ENCODE data around the gene HNF1A.
A peak's percentile ranks its signal among the peaks of the same experiment; 100 is the strongest.

Gene HNF1A

DNA sequence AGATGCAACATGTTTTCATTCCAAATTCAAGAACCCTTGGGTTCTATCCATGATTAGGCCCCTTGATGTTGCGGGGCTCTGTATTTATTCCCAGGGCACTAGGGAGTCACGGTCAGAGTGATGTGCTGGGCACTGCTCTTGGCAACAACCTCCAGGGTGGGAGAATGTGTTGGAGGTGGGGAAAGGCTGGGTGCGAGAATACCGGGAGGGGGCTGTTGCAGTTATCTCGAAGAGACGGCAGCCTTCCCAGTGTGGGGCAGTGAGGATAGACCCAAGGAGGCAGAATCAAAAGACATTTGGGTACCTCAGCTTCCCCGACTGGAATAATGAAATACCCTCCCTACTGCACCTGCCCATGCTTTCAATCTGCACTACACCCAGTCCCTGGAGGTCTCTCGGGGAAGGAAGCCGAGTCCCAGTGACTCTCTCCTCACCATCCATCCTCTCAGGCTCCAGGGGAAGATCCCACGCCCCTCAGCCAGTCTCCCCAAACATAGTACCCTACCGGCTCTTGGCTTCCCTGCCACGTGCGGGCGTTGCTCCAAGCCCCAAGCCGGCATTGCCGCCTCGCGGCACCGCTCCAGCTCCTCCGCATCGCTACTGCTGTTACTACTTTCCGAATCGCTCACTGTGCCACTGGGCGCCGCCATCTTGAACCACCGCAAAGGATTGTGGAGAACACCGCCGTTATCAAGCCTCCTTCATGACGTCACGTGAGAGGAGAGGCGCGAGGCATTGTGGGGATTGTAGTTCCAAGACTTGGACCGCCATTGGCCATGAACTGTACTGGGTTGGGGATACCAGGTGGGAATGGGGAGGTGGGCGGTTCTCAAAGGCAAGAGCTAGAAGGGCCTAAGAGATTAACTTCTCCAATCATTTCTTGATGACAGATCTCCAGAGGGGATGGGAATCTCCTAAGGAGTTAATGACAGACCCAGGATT is 37.8 kb downstream of the HNF1A start, which contains the start of gene C12orf43:
Gene C12orf43 (minus strand): TSS at position 663 of the 942 bp plus-strand sequence. CDS start 13 bp downstream, at position 650.
- H3K9ac ChIP-seq, result no peak within 1 kb of the TSS
- peaks cover 11% of the 10 kb centered on the region for H3K79me2 ChIP-seq
- no peaks in the 10 kb centered on the region for H3K9me3 ChIP-seq (ENCODE audit: control insufficient read depth, low read length)
- TF ChIP-seq, protein P1, sequence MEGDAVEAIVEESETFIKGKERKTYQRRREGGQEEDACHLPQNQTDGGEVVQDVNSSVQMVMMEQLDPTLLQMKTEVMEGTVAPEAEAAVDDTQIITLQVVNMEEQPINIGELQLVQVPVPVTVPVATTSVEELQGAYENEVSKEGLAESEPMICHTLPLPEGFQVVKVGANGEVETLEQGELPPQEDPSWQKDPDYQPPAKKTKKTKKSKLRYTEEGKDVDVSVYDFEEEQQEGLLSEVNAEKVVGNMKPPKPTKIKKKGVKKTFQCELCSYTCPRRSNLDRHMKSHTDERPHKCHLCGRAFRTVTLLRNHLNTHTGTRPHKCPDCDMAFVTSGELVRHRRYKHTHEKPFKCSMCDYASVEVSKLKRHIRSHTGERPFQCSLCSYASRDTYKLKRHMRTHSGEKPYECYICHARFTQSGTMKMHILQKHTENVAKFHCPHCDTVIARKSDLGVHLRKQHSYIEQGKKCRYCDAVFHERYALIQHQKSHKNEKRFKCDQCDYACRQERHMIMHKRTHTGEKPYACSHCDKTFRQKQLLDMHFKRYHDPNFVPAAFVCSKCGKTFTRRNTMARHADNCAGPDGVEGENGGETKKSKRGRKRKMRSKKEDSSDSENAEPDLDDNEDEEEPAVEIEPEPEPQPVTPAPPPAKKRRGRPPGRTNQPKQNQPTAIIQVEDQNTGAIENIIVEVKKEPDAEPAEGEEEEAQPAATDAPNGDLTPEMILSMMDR (IDR thresholded peaks at IDR 0.05), result no peak
- peak within 1 kb of the TSS; percentile 78 for H3K4me3 ChIP-seq (ENCODE audit: low read depth, low read length)
- no peaks in the 10 kb centered on the region for H3K27me3 ChIP-seq (ENCODE audit: control insufficient read depth, insufficient read depth, low read length)
- H3K4me1 ChIP-seq, result peaks cover 9% of the 10 kb centered on the region
- H2AFZ ChIP-seq, result peak within 1 kb of the TSS; percentile 85
- H3K4me2 ChIP-seq (ENCODE audit: low read length), result peak within 1 kb of the TSS; percentile 82
- peak within 1 kb of the TSS; percentile 26 for H3K27ac ChIP-seq
- no peaks in the 10 kb centered on the region for H3K36me3 ChIP-seq (ENCODE audit: control insufficient read depth, insufficient read depth, low read length)

DNA sequence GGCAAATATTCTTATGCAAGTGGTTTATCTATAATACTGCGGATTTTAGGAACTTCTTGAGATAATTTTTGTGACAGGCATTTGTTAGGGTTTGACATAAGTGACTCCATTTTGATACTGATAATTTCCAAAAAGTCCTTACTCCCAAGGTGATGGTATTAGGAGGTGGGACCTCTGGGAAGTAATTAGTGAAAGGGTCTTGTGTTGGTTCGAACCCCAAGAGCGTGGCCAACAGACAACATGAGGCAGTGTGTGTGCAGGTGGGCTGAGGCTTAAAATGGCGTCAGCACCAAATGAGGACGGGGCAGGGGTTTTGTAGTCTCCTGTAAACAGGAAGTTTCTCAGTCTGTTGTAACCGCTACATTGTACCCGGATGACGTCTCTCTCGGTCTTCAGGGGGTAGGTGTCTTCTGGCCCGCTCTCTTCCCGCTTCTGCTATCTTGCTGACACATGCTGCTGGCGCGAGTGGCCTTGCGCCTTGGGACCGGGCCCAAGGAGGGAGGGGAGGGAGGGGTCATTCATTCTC is 39.7 kb downstream of the HNF1A start:
- peaks cover 11% of the 10 kb centered on the region for H3K79me2 ChIP-seq
- H3K27ac ChIP-seq, result no peak overlapping the region
- no peaks in the 10 kb centered on the region for H3K36me3 ChIP-seq (ENCODE audit: control insufficient read depth, insufficient read depth, low read length)
- H3K27me3 ChIP-seq (ENCODE audit: control insufficient read depth, insufficient read depth, low read length), result no peaks in the 10 kb centered on the region
- H3K4me1 ChIP-seq, result peaks cover 9% of the 10 kb centered on the region
- H3K9me3 ChIP-seq (ENCODE audit: control insufficient read depth, low read length), result no peaks in the 10 kb centered on the region
- no peak overlapping the region for H2AFZ ChIP-seq
- H3K4me3 ChIP-seq (ENCODE audit: low read depth, low read length), result no peak overlapping the region
- no peak overlapping the region for H3K4me2 ChIP-seq (ENCODE audit: low read length)
- H3K9ac ChIP-seq, result no peak overlapping the region
- TF ChIP-seq, protein P1 (IDR thresholded peaks at IDR 0.05), result no peak

DNA sequence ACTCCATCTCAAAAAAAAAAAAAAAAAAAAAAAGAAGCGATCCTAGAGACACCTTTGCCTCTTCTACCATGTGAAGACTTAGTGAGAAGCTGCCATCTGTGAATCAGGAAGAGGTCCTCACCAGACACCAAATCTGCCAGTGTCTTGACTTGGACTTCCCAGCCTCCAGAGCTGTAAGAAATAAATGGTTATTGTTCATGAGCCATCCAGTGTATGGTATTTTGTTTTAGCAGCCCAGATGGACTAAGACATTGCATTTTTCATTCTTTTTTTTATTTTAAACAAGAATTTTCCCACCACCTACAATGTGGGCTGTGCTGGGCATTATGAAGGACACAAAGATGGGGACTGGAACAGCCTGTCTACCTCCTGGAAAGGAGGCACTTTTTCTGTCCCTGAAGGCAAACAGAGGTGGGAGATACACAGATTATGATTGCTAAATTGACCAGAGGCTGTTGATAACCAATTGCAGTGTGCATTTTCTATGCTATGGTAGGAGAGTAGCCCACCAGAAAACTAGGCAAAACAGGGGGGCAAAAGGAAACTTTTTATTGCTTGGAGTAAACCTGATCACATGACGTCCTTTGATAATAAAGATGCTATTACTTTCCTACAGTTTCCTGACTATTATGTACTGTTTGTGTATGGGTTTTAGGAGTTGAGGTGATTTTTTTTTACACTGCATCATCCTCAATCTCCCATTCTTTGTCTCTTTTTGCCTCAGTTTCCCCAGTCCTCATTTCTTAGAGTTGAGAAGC is 40.7 kb downstream of the HNF1A start:
- TF ChIP-seq, protein P1 (IDR thresholded peaks at IDR 0.05), result no peak
- Histone ChIP-seq H3K9ac (no peak overlapping the region), H2AFZ (no peak overlapping the region), H3K79me2 (peaks cover 11% of the 10 kb centered on the region), H3K4me2 (ENCODE audit: low read length) (no peak overlapping the region), H3K4me1 (peaks cover 9% of the 10 kb centered on the region), H3K4me3 (ENCODE audit: low read depth, low read length) (no peak overlapping the region), H3K27me3 (ENCODE audit: control insufficient read depth, insufficient read depth, low read length) (no peaks in the 10 kb centered on the region), H3K36me3 (ENCODE audit: control insufficient read depth, insufficient read depth, low read length) (no peaks in the 10 kb centered on the region), H3K27ac (no peak overlapping the region), H3K9me3 (ENCODE audit: control insufficient read depth, low read length) (no peaks in the 10 kb centered on the region)

DNA sequence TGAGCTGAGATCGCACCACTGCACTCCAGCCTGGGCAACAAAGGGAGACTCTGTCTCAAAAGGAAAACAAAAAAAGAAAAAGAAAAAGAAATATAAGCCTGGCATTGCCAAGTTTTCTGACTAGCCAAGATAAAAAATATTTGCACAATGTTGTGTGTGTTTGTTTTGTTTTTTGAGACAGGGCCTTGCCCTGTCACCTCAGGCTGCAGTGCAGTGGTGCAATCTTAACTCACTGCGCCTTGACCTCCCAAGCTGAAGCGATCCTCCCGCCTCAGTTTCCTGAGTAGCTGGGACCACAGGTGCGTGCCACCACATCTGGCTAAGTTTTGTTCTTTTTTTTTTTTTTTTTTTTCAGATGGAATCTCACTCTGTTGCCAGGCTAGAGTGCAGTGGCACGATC is 43.4 kb downstream of the HNF1A start:
- Histone ChIP-seq H3K27ac (no peak overlapping the region), H3K36me3 (ENCODE audit: control insufficient read depth, insufficient read depth, low read length) (no peaks in the 10 kb centered on the region), H3K4me3 (ENCODE audit: low read depth, low read length) (no peak overlapping the region), H3K79me2 (no peaks in the 10 kb centered on the region), H3K9me3 (ENCODE audit: control insufficient read depth, low read length) (no peaks in the 10 kb centered on the region), H2AFZ (no peak overlapping the region), H3K9ac (no peak overlapping the region), H3K4me1 (peaks cover 4% of the 10 kb centered on the region), H3K27me3 (ENCODE audit: control insufficient read depth, insufficient read depth, low read length) (no peaks in the 10 kb centered on the region), H3K4me2 (ENCODE audit: low read length) (no peak overlapping the region)
- TF ChIP-seq, protein P1 (IDR thresholded peaks at IDR 0.05), result no peak

All from parathyroid adenoma (tissue), 2 donors.